CD14-positive monocyte (primary cell): ENCODE results near the gene TMIGD1. TPM values are rescaled to one million over a fixed set of nuclear protein-coding genes. Genes with fewer than 3 reads are reported as not detected.

ENCODE experiments used
- DNase-seq, 3 donors: peaks; one replicate each; pipeline ENCODE4 v3.0.0-alpha.2; 2011 to 2022
- H2AFZ ChIP-seq: 2 replicates; pipeline ENCODE4 v1.6.0; 2012; ENCODE audit warnings: mild to moderate bottlenecking, low read depth, low read length, inconsistent platforms; ENCODE audit not compliant: insufficient read depth, poor library complexity, severe bottlenecking
- H3K27ac ChIP-seq, 2 donors: 1 replicate in 1 of 2; 2 replicates in 1 of 2; pipeline ENCODE4 v1.5.1; 2012 to 2013; ENCODE audit warnings: low read length in 2 of 2, control low read depth in 1 of 2, inconsistent platforms in 1 of 2, low read depth in 1 of 2, mild to moderate bottlenecking in 1 of 2
- H3K27me3 ChIP-seq, 2 donors: one replicate each; pipeline versions ENCODE4 v1.6.0 to v1.6.1; 2011 to 2013; ENCODE audit warnings: low read length in 2 of 2; ENCODE audit not compliant: control insufficient read depth in 2 of 2, insufficient read depth in 2 of 2
- H3K36me3 ChIP-seq, 2 donors: replicated peaks in 1 of 2; 1 replicate in 1 of 2; 2 replicates in 1 of 2; pipeline versions ENCODE4 v1.5.1 to v1.6.1; 2012 to 2013; ENCODE audit warnings: low read length in 2 of 2, control low read depth in 1 of 2, inconsistent platforms in 1 of 2, mild to moderate bottlenecking in 1 of 2; ENCODE audit not compliant: insufficient read depth in 2 of 2, control insufficient read depth in 1 of 2
- H3K4me1 ChIP-seq, 2 donors: 1 replicate in 1 of 2; 2 replicates in 1 of 2; pipeline versions ENCODE4 v1.5.1 to v1.6.1; 2012 to 2013; ENCODE audit warnings: low read length in 2 of 2, control low read depth in 1 of 2, inconsistent platforms in 1 of 2, mild to moderate bottlenecking in 1 of 2, moderate library complexity in 1 of 2; ENCODE audit not compliant: insufficient read depth in 2 of 2, control insufficient read depth in 1 of 2
- H3K4me2 ChIP-seq: replicated peaks from 2 replicates; pipeline ENCODE3; 2012; ENCODE audit warnings: low read length, moderate library complexity, mild to moderate bottlenecking; ENCODE audit not compliant: poor library complexity, severe bottlenecking; ENCODE audit errors: extremely low read depth
- H3K4me3 ChIP-seq, 3 experiments: fragments of 200-600 bp in 1 of 3; sonication (generic) in 1 of 3; replicated peaks in 1 of 3; 1 replicate in 2 of 3; 2 replicates in 1 of 3; pipeline ENCODE4 v1.5.1; 2011 to 2013; ENCODE audit warnings: low read length in 3 of 3, mild to moderate bottlenecking in 3 of 3, control low read depth in 2 of 3, low read depth in 2 of 3, inconsistent platforms in 1 of 3, moderate library complexity in 1 of 3
- H3K79me2 ChIP-seq: 2 replicates; pipeline ENCODE4 v1.6.0; 2012; ENCODE audit warnings: mild to moderate bottlenecking, control low read depth, inconsistent platforms, low read length, moderate library complexity; ENCODE audit not compliant: insufficient read depth
- H3K9ac ChIP-seq: 2 replicates; pipeline ENCODE4 v1.6.0; 2017; ENCODE audit warnings: low read length, mild to moderate bottlenecking; ENCODE audit not compliant: insufficient read depth, poor library complexity, severe bottlenecking
- H3K9me3 ChIP-seq, 2 donors: replicated peaks in 1 of 2; 1 replicate in 1 of 2; 2 replicates in 1 of 2; pipeline versions ENCODE4 v1.5.1 to v1.6.1; 2012 to 2013; ENCODE audit warnings: low read length in 2 of 2, control low read depth in 1 of 2; ENCODE audit not compliant: control insufficient read depth in 1 of 2, insufficient read depth in 1 of 2
- H4K20me1 ChIP-seq: 2 replicates; pipeline ENCODE4 v1.6.0; 2012; ENCODE audit warnings: mild to moderate bottlenecking, low read length, control low read depth, moderate library complexity; ENCODE audit not compliant: insufficient read depth
- H3K27ac Mint-ChIP-seq, 7 donors: one replicate each; pipeline ENCODE4 v1.8.0; 2020; ENCODE audit warnings: mild to moderate bottlenecking in 7 of 7, mixed read lengths in 7 of 7, moderate library complexity in 6 of 7, inconsistent platforms in 2 of 7
- H3K27me3 Mint-ChIP-seq, 3 donors: one replicate each; pipeline ENCODE4 v1.8.0; 2021 to 2022; ENCODE audit warnings: low read depth in 3 of 3, mild to moderate bottlenecking in 3 of 3, mixed read lengths in 3 of 3, moderate library complexity in 3 of 3, inconsistent platforms in 1 of 3
- H3K36me3 Mint-ChIP-seq, 2 donors: one replicate each; pipeline ENCODE4 v1.8.0; 2020; ENCODE audit warnings: mixed read lengths in 2 of 2, inconsistent platforms in 1 of 2, mild to moderate bottlenecking in 1 of 2
- H3K4me1 Mint-ChIP-seq: one replicate; pipeline ENCODE4 v1.8.0; 2020; ENCODE audit warnings: mild to moderate bottlenecking, mixed read lengths
- H3K4me3 Mint-ChIP-seq, 2 donors: one replicate each; pipeline ENCODE4 v1.8.0; 2020; ENCODE audit warnings: mild to moderate bottlenecking in 2 of 2, mixed read lengths in 2 of 2, moderate library complexity in 1 of 2
- H3K9me3 Mint-ChIP-seq, 7 donors: one replicate each; pipeline ENCODE4 v1.8.0; 2020 to 2022; ENCODE audit warnings: mixed read lengths in 7 of 7, mild to moderate bottlenecking in 6 of 7, moderate library complexity in 6 of 7, inconsistent platforms in 2 of 7
- CTCF ChIP-seq: fragments of 200-600 bp; IDR thresholded peaks from one replicate; pipeline ENCODE4 v1.8.0; 2022; ENCODE audit warnings: antibody characterized with exemption, mild to moderate bottlenecking
- WGBS: methylation state at CpG from one replicate; pipeline ENCODE4 v1.1.5; 2013; ENCODE audit warnings: missing lambda C conversion rate; ENCODE audit not compliant: insufficient coverage; 5-methylcytosine and 5-hydroxymethylcytosine counted together
- intact Hi-C, 2 donors: fragments of 100-400 bp; cut with micrococcal nuclease; formaldehyde crosslinking; loops; one replicate each; pipeline versions ENCODE4 v1.15.0 to v1.15.1; 2023
- polyA plus RNA-seq, 3 donors: library from polyadenylated mRNA; depleted of rRNA in 1 of 3; unstranded in 2 of 3; stranded (reverse) in 1 of 3; fragments of 300-500 nt in 2 of 3; fragments of >200 nt in 1 of 3; fragmentation: Illumina TruSeq in 2 of 3; gene quantifications; 1 replicate in 2 of 3; 2 replicates in 1 of 3; pipeline ENCODE4 v1.2.3, GENCODE V29; 2012 to 2021

Gene TMIGD1
- polyA plus RNA-seq, 3 donors, result not detected

GRCh38 chr17:30379903-30380381 lies 46.1 kb upstream of the TMIGD1 start:
- H3K9me3 Mint-ChIP-seq, result no peaks in the 10 kb centered on the region
- Histone ChIP-seq H4K20me1 (peaks cover 50% of the 10 kb centered on the region), H3K79me2 (peaks cover 62% of the 10 kb centered on the region), H3K4me1 (peaks cover 33 to 47% of the 10 kb centered on the region in 2 donors), H3K9me3 (no peaks in the 10 kb centered on the region), H3K9ac (peak overlapping the region; percentile 87), H3K36me3 (peaks cover 2 to 4% of the 10 kb centered on the region in 2 donors), H3K27ac (peak overlapping the region; percentile 3 to 80), H3K4me2 (peak overlapping the region; percentile 91), H3K4me3 (peak overlapping the region; percentile 77 to 94 (median 85)), H2AFZ (peak overlapping the region; percentile 92), H3K27me3 (no peaks in the 10 kb centered on the region)
- DNase-seq, result peak in 2 of 3 donors; percentile 33 to 47
- peak overlapping the region; percentile 33 to 89 (median 76) for H3K27ac Mint-ChIP-seq
- peaks cover 1 to 11% (median 4%) of the 10 kb centered on the region in 3 donors for H3K27me3 Mint-ChIP-seq
- H3K36me3 Mint-ChIP-seq, result peaks cover 0 to 10% of the 10 kb centered on the region in 2 donors
- peak overlapping the region; percentile 93 to 97 for H3K4me3 Mint-ChIP-seq
- H3K4me1 Mint-ChIP-seq, result peaks cover 54% of the 10 kb centered on the region
- WGBS, result 0% methylated on average over 3 of the region's 5 CpGs
- no peak for TF ChIP-seq CTCF
- intact Hi-C loops, result loop anchor here (5.0 to 10.0 kb wide), 3 partner anchors 38 to 85 kb away; partner anchors contain the start of gene BLMH (in 1 of the 2)

- intact Hi-C loops, result loop anchor here (5.0 kb wide), 2 partner anchors 37 to 42 kb away; no protein-coding TSS in a partner anchor
- Histone ChIP-seq H2AFZ (peak overlapping the region; percentile 92), H3K27ac (peak overlapping the region; percentile 3 to 80), H3K4me2 (peak overlapping the region; percentile 91), H3K27me3 (no peaks in the 10 kb centered on the region), H3K4me1 (peaks cover 33 to 47% of the 10 kb centered on the region in 2 donors), H4K20me1 (peaks cover 48% of the 10 kb centered on the region), H3K4me3 (peak overlapping the region; percentile 77 to 94 (median 85)), H3K9ac (peak overlapping the region; percentile 87), H3K9me3 (no peaks in the 10 kb centered on the region), H3K79me2 (peaks cover 56% of the 10 kb centered on the region), H3K36me3 (no peaks in the 10 kb centered on the region)
- Mint-ChIP-seq H3K4me1 (peaks cover 54% of the 10 kb centered on the region), H3K4me3 (peak overlapping the region; percentile 93 to 97), H3K9me3 (no peaks in the 10 kb centered on the region), H3K27ac (peak overlapping the region; percentile 33 to 89 (median 80)), H3K36me3 (peaks cover 0 to 7% of the 10 kb centered on the region in 2 donors), H3K27me3 (peaks cover 3 to 11% (median 4%) of the 10 kb centered on the region in 3 donors)
- peak in 1 of 3 donors; percentile 19 for DNase-seq
- WGBS, result under 1% methylated on average over 62 of the region's 68 CpGs
- no peak for TF ChIP-seq CTCF
Measured at GRCh38 chr17:30379303-30379902, 45.5 kb upstream of the TMIGD1 start.
